ENCODE measurements around the gene LCE2D.

DNA sequence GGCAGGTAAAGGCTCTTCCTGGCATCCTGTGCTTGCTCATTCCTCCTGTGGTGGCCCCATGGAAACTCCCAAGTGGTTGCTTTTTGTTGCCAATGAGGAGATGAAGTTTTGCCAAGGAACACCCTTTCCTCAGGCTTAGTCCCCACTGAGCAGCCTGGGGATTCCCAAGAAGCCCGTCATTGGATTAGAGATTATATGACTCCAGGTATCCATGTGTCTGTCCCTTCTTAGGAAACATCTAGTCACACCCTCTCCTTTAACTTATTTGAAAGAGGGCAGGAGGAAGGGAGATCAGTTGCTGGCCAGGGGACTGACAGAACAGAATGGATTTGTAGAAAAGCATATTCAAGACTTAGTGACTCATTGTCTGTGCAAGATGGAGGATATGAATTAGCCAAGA is 36.4 kb upstream of the LCE2D start:
- TF ChIP-seq, protein P1, sequence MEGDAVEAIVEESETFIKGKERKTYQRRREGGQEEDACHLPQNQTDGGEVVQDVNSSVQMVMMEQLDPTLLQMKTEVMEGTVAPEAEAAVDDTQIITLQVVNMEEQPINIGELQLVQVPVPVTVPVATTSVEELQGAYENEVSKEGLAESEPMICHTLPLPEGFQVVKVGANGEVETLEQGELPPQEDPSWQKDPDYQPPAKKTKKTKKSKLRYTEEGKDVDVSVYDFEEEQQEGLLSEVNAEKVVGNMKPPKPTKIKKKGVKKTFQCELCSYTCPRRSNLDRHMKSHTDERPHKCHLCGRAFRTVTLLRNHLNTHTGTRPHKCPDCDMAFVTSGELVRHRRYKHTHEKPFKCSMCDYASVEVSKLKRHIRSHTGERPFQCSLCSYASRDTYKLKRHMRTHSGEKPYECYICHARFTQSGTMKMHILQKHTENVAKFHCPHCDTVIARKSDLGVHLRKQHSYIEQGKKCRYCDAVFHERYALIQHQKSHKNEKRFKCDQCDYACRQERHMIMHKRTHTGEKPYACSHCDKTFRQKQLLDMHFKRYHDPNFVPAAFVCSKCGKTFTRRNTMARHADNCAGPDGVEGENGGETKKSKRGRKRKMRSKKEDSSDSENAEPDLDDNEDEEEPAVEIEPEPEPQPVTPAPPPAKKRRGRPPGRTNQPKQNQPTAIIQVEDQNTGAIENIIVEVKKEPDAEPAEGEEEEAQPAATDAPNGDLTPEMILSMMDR (IDR thresholded peaks at IDR 0.05), result no peak
- no peak for TF ChIP-seq EP300 (IDR thresholded peaks at IDR 0.05)

Data from ovary (tissue), 3 donors.